Endothelial cell (in vitro differentiated cells): ENCODE results near the gene METTL13. TPM values are rescaled to one million over a fixed set of nuclear protein-coding genes. Genes with fewer than 3 reads are reported as not detected.

ENCODE experiments used
- DNase-seq: peaks from one replicate; pipeline ENCODE4 v3.0.0; 2021; ENCODE audit warnings: low spot score
- H3K27ac Mint-ChIP-seq: one replicate; pipeline ENCODE4 v1.8.0; 2021; ENCODE audit warnings: mixed read lengths, inconsistent platforms; ENCODE audit not compliant: unreplicated experiment
- H3K27me3 Mint-ChIP-seq: one replicate; pipeline ENCODE4 v1.8.0; 2021; ENCODE audit warnings: mild to moderate bottlenecking, moderate library complexity, mixed read lengths, inconsistent platforms; ENCODE audit not compliant: unreplicated experiment
- H3K36me3 Mint-ChIP-seq: one replicate; pipeline ENCODE4 v1.8.0; 2021; ENCODE audit warnings: mild to moderate bottlenecking, low read depth, mixed read lengths, inconsistent platforms; ENCODE audit not compliant: unreplicated experiment
- H3K4me1 Mint-ChIP-seq: one replicate; pipeline ENCODE4 v1.8.0; 2021; ENCODE audit warnings: mild to moderate bottlenecking, mixed read lengths, inconsistent platforms; ENCODE audit not compliant: unreplicated experiment
- H3K4me3 Mint-ChIP-seq: one replicate; pipeline ENCODE4 v1.8.0; 2021; ENCODE audit warnings: mild to moderate bottlenecking, mixed read lengths, inconsistent platforms; ENCODE audit not compliant: unreplicated experiment
- H3K9me3 Mint-ChIP-seq: one replicate; pipeline ENCODE4 v1.8.0; 2021; ENCODE audit warnings: mixed read lengths, inconsistent platforms; ENCODE audit not compliant: unreplicated experiment
- total RNA-seq: library from RNA; stranded (reverse); fragmentation: NEBNext Ultra II Directional; extraction: Animal tissue kit (Norgen Biotek cat#: 25700); gene quantifications from one replicate; pipeline ENCODE4 v1.2.1, GENCODE V29; 2021; ENCODE audit not compliant: unreplicated experiment
- TF ChIP-seq, protein P1 (sequence below): fragments of 200-600 bp; sonication (generic); IDR thresholded peaks from one replicate; pipeline ENCODE4 v1.5.0; 2021; ENCODE audit warnings: antibody characterized with exemption; ENCODE audit not compliant: unreplicated experiment

Gene METTL13
- total RNA-seq, 1 donor from 2014 or later, result 22.1 TPM

DNA sequence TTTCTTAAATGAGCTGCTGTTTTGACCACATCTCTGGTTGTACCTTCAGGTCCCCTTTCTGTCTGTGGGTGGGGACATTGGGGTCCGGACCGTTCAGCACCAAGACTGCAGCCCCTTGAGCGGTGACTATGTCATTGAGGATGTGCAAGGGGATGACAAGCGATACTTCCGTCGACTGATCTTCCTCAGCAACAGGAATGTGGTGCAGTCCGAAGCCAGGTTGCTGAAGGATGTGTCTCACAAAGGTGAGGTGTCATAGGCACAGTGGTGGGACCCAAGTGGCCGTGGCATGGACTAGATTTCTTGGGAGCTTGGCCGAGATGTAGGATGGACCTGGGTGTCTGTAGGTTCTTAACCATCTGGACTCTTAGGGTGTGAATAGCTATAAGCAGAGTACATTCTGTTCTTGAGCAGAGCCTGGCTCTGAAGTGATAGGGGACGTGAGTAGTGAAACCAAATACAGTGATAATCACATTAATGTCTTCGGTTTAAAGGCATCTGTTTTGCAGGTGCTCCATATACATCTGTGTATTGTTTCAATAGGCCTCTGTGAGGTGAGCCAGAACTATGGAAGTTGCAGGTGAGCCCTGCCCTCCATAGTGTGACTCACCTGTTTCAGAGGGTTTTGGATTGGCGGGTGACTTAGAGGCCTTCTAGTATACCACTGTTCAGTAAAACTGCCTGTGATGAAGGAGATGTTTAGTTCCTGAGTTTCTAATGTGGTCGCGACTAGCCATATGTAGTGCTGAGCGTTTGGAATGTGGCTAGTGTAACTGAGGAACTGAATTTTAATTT is 6.4 kb downstream of the METTL13 start:
- Mint-ChIP-seq H3K36me3 (peaks cover 51% of the 10 kb centered on the region), H3K9me3 (no peaks in the 10 kb centered on the region), H3K27me3 (no peaks in the 10 kb centered on the region), H3K4me3 (peak overlapping the region; percentile 63), H3K27ac (no peak overlapping the region), H3K4me1 (peaks cover 11% of the 10 kb centered on the region)
- TF ChIP-seq, protein P1, sequence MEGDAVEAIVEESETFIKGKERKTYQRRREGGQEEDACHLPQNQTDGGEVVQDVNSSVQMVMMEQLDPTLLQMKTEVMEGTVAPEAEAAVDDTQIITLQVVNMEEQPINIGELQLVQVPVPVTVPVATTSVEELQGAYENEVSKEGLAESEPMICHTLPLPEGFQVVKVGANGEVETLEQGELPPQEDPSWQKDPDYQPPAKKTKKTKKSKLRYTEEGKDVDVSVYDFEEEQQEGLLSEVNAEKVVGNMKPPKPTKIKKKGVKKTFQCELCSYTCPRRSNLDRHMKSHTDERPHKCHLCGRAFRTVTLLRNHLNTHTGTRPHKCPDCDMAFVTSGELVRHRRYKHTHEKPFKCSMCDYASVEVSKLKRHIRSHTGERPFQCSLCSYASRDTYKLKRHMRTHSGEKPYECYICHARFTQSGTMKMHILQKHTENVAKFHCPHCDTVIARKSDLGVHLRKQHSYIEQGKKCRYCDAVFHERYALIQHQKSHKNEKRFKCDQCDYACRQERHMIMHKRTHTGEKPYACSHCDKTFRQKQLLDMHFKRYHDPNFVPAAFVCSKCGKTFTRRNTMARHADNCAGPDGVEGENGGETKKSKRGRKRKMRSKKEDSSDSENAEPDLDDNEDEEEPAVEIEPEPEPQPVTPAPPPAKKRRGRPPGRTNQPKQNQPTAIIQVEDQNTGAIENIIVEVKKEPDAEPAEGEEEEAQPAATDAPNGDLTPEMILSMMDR, result no peak
- DNase-seq, result no peak

DNA sequence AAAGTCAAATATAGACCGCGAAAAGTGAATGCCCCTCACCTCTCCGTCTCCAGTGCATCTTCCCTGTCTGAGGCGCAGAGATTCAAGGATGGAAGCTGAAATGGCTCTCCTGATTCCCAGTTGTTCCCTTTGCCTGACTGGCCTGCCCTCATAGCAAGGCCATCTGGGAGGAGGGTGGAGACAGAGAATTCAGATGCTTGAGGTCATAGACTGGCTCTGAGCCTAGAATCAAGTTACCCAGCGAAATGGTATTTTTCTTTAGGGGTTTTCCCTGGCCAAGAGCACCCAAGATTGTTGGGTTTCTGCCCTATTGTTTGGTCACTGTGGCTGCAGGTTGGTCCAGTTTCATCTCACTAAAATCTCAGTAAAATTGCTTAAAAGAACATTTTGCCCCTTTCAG is 7.2 kb downstream of the METTL13 start:
- Mint-ChIP-seq H3K4me3 (no peak overlapping the region), H3K9me3 (no peaks in the 10 kb centered on the region), H3K4me1 (peaks cover 9% of the 10 kb centered on the region), H3K36me3 (peaks cover 48% of the 10 kb centered on the region), H3K27me3 (no peaks in the 10 kb centered on the region), H3K27ac (no peak overlapping the region)
- TF ChIP-seq, protein P1, result no peak
- DNase-seq, result no peak

DNA sequence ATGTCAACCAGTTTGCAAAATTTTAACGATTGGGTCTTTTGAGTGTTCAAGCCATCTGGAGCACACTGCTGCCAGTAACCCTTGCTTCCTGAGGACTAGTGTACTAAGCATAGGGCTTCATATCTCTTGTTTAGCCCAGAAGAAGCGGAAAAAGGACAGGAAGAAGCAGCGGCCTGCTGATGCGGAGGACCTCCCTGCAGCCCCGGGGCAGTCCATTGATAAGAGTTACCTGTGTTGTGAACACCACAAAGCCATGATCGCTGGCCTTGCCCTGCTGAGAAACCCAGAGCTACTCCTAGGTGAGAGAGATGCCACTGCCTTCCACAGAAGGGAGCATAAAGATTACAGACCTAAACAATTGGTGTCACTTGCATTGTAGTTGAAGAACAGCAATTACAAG is 8.9 kb downstream of the METTL13 start:
- Mint-ChIP-seq H3K27ac (no peak overlapping the region), H3K36me3 (peaks cover 40% of the 10 kb centered on the region), H3K9me3 (no peaks in the 10 kb centered on the region), H3K4me1 (no peaks in the 10 kb centered on the region), H3K27me3 (no peaks in the 10 kb centered on the region), H3K4me3 (no peak overlapping the region)
- no peak for DNase-seq
- TF ChIP-seq, protein P1, result no peak

DNA sequence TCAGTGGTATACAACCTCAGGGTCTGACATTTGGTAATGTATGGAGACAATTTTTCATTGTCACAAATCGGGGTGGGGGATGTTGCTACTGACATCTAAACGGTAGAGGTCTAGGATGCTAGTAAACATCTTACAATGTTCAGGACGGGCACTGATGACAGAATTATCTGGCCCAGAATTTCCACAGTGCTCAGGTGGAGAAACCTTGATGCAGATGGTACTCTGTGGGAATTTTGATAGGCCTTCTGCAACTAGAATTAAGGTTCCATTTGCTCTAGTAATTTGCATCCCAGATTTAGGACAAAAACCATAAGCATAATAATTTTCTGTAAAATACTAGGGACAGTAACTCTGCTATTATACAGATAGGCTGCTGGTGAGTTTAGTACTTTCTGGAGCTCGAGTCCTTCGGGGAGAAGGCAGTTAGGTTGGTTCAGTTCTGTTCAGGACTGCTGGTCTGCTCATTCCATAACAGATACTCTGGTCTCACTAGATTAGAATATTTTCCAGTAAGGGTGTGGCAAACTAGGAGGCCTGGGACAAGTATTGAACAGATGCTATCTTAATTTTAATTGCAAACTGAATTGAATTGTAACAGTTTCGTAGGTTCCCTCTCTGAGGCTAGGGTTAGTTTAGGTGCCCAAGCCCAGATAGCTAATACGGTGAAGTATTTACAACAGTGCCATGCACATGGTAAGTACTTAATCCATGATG is 11.4 kb downstream of the METTL13 start:
- Mint-ChIP-seq H3K4me3 (no peak overlapping the region), H3K27me3 (no peaks in the 10 kb centered on the region), H3K27ac (no peak overlapping the region), H3K9me3 (no peaks in the 10 kb centered on the region), H3K36me3 (peaks cover 49% of the 10 kb centered on the region), H3K4me1 (no peaks in the 10 kb centered on the region)
- DNase-seq, result no peak
- TF ChIP-seq, protein P1, result no peak

DNA sequence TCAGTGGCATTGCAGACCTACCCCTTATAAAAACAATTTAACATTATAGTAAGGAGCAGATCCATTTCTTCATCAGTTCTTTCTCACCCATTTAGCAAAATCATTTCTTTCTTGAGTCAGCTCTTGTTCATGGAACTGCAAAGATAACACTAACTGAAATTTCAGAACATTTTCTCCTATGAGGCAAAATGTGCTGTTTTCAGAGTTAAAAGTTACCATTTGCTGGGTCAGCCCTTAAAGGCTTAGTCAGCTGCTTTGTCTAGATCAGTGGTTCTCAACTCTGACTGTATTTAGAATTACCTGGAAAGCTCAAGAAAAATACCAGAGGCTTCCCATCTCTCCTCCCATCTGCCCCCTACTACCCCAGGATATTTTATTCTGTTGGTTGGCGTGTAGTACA is 12.2 kb downstream of the METTL13 start:
- peaks cover 48% of the 10 kb centered on the region for H3K36me3 Mint-ChIP-seq

More for the DNA sequence above, 12.2 kb downstream of the METTL13 start:
- H3K27ac Mint-ChIP-seq, result no peak overlapping the region
- DNase-seq, result no peak
- H3K9me3 Mint-ChIP-seq, result no peaks in the 10 kb centered on the region
- no peaks in the 10 kb centered on the region for H3K4me1 Mint-ChIP-seq
- H3K27me3 Mint-ChIP-seq, result no peaks in the 10 kb centered on the region
- H3K4me3 Mint-ChIP-seq, result no peak overlapping the region
- TF ChIP-seq, protein P1, result no peak
